HT-29 (cell line): ENCODE measurements around the gene PRKG1. TPM values are rescaled to one million over a fixed set of nuclear protein-coding genes. Genes with fewer than 3 reads are reported as not detected.
"Not testable (repeated sequence)": the region's sequence is repeated elsewhere in the genome, so short reads cannot be mapped to it uniquely, and the experiment has no call there.

ENCODE experiments used
- DNase-seq: peaks from one replicate; pipeline ENCODE4 v3.0.0-alpha.2; 2015; ENCODE audit warnings: low spot score
- total RNA-seq: library from RNA; depleted of rRNA; stranded (reverse); fragments of >200 nt; shearing (Covaris generic); gene quantifications from 2 replicates; pipeline ENCODE4 v1.2.3, GENCODE V29; 2014

The PRKG1 gene
- total RNA-seq, 1 experiment from 2014 or later, result not detected

- DNase-seq, result no peak
Measured at GRCh38 chr10:51747216-51747615, 672.9 kb downstream of the PRKG1 start.

- no peak for DNase-seq
Measured at GRCh38 chr10:51748959-51749358, 674.7 kb downstream of the PRKG1 start.

- no peak for DNase-seq
Measured at GRCh38 chr10:51758366-51758765, 684.1 kb downstream of the PRKG1 start.

GRCh38 chr10:51758838-51759237 is 684.6 kb downstream of the PRKG1 start:
- DNase-seq, result not testable (repeated sequence)

- no peak for DNase-seq
Measured at GRCh38 chr10:51759896-51760534, 685.7 kb downstream of the PRKG1 start.

GRCh38 chr10:51760864-51761640 is 686.8 kb downstream of the PRKG1 start:
- no peak for DNase-seq

- no peak for DNase-seq
Measured at GRCh38 chr10:51763746-51764145, 689.5 kb downstream of the PRKG1 start.

- no peak for DNase-seq
Measured at GRCh38 chr10:51765284-51765971, 691.1 kb downstream of the PRKG1 start.

GRCh38 chr10:51766423-51767102 is 692.3 kb downstream of the PRKG1 start:
- DNase-seq, result no peak

- no peak for DNase-seq
Measured at GRCh38 chr10:51767103-51767763, 692.9 kb downstream of the PRKG1 start.

GRCh38 chr10:51768886-51769465 is 694.7 kb downstream of the PRKG1 start:
- no peak for DNase-seq

GRCh38 chr10:51770709-51771108 is 696.4 kb downstream of the PRKG1 start:
- DNase-seq, result no peak

GRCh38 chr10:51772387-51772786 is 698.1 kb downstream of the PRKG1 start:
- no peak for DNase-seq

GRCh38 chr10:51773681-51774080 is 699.4 kb downstream of the PRKG1 start:
- no peak for DNase-seq

GRCh38 chr10:51783941-51784340 is 709.7 kb downstream of the PRKG1 start:
- no peak for DNase-seq

GRCh38 chr10:51786016-51786683 is 711.9 kb downstream of the PRKG1 start:
- DNase-seq, result no peak

GRCh38 chr10:51786684-51787035 is 712.4 kb downstream of the PRKG1 start:
- no peak for DNase-seq

GRCh38 chr10:51788273-51788672 is 714.0 kb downstream of the PRKG1 start:
- DNase-seq, result no peak

GRCh38 chr10:51789118-51789517 is 714.8 kb downstream of the PRKG1 start:
- no peak for DNase-seq

- no peak for DNase-seq
Measured at GRCh38 chr10:51789903-51790302, 715.6 kb downstream of the PRKG1 start.

- DNase-seq, result no peak
Measured at GRCh38 chr10:51792678-51793077, 718.4 kb downstream of the PRKG1 start.
